ENCODE results near the gene RPL15.
"Not testable (repeated sequence)": the region's sequence is repeated elsewhere in the genome, so short reads cannot be mapped to it uniquely, and the experiment has no call there.

RPL15 gene

DNA sequence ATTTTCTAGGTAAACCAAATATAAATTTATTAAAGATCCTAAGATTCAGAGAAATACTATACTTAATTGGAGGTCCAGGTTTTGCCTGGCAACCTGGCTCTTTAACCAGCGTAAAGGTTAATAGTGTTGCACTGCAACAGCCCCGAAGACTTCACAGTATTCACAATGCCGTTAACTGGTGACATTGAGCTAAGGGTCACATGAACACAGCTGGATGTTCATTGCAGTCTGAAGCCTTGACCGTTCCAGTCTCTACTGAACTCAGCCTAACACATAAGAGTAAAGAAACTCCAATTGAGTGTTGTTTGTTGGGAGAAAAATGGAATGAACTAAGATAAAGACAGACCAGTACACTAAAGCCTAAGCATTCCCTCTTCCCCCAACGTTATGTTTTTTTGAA, 27.0 kb upstream of the RPL15 start:
- no peak for FAIRE-seq

DNA sequence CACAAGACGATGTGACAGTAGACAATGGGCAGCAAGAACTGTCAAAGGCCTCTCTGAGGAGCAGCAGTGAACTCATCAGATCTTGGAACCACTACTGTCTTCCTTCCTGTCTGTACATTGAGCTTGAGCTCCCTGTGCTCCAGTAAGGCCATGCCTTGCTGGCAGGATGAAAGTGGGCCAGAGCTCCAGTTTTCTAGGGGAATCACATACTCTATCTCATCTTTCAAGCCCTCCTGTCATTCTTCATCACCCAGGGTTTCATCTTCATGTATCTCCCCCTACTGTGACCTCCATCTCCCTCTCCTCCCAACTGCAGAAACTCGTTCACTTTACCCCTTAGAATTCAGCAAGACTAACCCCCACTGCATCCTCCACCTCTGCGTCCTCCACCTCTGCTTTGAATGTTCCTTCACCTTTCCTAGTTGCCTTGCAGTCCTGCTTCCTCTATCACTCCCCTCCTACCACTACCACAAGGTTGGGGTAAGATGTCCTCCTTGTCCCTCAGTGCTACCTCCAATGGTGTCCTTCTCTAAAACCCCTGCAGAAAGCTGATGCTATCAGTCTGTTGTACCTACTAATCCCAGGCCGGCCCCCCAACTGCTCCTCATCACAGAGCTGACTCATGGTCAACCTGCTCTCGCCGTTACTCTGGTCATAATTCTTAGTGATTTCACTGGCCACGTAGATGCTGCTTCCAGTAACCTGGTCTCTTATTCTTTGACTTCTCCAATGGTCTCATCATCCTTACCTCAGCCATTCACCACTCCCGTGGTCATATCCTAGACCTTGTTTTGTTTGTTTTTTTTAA, 22.5 kb upstream of the RPL15 start:
- no peak for FAIRE-seq

DNA sequence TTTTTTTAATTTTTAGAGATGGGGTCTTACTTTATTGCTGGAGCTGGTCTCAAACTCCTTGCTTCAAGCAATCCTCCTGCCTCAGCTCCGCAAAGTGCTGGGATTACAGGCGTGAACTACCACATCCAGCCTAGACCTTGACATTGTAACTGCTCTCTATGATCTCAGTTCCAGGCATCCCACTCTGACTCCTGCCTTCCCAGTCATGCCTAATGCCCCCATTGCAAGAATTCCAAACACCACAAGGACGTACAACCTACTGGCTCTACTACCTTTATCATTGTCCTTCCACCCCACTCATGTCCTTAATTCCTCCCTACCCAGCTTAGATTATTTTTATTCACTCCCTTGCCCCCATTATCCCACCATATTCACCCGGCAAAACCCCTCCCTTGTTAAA, 21.8 kb upstream of the RPL15 start:
- FAIRE-seq: no peak

DNA sequence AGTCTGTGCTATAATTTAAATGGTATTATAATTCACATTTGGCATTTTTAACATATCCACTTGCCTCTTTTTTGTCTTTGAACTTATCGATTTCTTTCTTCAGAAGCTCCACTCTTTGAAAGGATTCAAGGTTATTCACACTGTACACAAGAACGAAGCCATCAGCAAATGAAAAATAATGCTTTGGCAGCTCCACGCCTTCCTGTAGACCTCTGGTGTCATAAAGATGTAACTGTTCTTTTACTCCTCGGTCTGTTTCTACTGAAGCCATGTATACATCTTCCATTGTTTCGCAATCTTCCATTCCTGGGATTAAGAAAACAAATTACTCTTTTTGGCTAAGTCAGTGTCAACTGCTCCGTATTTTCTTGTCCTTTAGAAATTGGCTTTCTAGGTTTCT, 16.2 kb upstream of the RPL15 start:
- no peak for FAIRE-seq

DNA sequence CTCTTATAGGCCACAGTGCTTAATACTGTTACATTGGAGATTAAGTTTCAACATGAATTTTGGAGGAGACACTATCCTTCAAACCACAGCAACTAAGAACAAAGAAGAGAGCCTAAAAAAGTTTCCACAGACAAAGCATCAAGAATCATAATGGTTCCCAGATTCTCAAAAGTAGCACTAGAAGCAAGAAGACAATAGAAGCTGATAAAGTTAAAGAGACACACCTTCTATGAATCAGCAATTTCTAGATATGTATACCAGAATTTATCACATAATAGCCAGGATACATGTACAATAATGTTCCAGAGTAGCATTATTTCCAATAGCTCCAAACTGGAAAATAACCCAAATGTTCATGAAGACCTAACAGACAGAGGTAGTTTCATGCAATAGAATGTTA, 12.4 kb upstream of the RPL15 start:
- no peak for FAIRE-seq

DNA sequence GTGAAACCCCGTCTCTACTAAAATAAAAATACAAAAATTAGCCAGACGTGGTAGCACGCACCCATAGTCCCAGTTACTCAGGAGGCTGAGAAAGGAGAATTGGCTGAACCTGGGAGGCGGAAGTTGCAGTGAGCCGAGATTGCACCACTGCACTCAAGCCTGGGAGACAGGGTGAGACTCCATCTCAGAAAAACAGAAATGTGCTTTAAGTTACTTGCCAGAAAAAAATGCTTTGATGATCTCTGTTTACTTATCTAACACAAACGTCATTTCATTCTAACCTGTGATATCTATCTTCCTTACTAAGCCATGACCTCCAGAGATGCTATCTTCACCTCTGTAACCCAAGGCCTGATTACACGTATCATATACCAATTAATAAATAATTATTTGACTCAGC, 7.6 kb upstream of the RPL15 start:
- FAIRE-seq: no peak

DNA sequence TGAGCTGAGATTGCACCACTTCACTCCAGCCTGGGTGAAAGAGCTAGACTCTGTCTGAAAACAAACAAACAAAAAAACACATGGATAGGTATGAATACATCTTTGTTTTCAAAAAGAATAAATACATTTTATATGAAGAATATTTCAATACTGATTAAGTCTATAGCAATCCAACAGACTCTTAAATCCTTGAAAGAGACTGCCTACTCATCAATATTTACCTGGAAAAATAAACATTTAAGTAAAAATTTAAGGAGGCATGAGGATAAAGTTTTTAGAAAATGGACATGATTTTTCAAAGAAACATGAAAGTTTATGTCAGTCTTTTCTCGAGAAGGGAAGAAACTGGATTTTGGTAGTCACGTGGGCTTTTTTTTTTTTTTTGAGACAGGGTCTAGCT, 5.5 kb upstream of the RPL15 start:
- no peak for FAIRE-seq

DNA sequence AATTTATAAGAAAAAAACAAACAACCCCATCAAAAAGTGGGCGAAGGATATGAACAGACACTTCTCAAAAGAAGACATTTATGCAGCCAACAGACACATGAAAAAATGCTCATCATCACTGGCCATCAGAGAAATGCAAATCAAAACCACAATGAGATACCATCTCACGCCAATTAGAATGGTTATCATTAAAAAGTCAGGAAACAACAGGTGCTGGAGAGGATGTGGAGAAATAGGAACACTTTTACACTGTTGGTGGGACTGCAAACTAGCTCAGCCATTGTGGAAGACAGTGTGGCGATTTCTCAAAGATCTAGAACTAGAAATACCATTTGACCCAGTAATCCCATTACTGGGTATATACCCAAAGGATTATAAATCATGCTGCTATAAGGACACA, 4.6 kb upstream of the RPL15 start:
- not testable (repeated sequence) for FAIRE-seq

DNA sequence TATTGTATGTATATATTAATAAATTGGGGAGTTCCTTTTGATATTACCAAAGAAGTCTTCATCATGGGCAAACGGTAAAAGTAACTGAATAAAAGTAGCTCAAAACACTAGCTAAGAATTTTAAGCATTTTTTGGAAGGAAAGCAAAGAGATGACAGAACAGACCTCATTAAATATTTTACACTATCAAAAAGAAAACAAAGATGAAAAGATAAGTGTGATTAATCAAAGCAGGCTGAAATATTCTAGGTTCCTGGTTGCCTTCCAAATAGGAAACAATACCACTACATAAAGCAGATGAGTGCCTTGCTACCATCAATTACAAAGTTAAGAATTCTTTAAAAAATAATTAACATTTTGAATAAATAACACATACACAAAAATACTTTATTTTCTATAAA, 3.8 kb upstream of the RPL15 start:
- FAIRE-seq: no peak

DNA sequence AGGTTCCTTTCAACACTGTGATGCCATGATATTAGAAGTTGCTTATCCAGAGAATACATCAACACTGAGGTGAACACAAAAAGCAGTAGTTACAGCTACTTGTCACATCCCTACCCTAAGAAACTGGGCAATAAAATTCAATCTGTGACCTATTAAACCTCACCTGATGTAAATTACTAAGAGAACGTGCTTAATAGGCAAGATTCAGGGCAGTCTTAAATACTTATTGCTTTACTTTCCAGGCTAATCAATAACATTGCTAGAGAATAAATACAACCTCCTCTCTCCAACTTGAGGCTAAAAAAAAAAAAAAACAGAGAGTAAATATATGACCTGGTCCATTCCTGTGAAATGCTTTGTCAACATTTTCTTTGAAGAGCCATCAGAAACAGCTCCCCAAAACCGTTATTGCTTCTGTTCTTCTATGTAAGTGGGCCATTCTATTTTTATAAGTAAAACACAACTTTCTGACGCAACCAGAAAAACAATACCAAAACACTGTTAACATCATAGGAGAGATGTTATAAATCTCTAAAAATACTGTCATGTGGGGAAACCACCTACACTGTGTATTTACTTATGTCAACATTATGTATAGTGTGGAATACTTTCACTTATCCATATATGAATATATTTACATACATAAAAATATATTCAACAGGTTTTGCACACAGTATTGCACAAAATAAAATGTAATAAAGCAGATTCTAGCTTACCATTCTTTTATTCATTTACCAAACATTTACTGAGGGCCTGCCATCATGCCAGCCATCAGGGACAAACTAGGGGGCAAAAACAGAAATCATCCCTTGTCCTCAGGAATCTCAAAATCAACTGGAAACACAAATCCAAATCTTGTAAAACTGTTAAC, 2.8 kb upstream of the RPL15 start:
- FAIRE-seq: no peak

DNA sequence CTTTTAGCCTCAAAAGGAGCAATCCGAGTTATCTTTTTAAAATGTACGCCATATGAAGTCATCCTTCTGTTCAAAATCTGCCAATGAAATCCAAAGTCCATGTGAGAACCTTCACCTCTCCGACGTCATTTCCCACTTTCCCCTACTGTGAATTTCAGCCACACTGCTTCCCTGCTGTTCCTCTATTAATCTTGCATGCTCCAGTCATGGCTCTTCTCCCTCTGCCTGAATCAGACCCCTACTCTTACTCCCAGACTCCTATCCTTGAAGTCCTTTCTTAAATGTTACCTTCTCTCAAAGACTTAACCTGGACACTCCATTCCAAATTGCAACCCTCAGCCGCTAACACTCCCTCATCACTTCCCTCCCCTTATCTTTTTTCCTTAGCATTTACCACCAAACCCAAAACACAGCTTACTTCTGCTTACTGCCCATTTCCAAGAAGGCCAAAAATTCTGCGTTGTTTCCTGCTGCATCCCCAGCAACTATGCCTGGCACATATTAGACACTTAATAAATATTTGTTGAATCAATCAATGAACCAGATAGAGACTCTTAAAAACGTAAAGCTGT, 1.3 kb upstream of the RPL15 start:
- no peak for FAIRE-seq

DNA sequence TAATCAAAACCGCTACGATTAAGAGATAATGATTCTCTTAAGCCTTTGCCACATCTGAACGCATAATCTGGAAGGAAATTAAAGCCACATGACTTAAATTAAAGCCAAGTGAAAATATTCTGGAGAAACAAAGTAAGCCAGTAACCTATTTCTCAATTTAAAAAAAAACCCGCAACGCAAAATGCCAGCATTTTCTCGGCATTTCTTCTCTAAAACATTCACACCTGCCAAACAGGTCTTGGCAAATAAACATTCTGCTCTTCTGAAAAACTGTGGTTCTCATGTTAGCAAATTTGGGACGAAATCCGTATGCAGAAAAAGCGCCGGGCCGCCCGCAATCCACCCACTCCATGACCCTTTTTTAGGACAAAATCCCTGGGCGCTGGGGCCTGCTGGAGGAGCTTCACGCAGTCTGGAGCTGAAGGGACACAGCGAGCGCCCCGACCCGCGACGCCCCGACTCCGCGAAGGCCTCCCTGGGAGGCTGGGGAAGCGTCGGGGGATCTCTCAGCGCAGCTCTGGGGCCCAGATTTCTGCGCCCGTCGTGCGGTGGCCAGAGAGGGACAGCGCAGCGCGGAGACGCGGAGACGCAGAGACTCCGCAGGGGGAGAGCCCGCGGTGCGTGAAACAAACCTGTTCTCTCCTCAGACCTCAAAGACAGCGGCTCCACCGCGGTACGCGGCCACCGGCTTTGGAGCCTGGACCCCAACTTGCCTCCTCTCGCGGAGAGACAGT, 613 bp upstream of the RPL15 start:
- no peak for FAIRE-seq

DNA sequence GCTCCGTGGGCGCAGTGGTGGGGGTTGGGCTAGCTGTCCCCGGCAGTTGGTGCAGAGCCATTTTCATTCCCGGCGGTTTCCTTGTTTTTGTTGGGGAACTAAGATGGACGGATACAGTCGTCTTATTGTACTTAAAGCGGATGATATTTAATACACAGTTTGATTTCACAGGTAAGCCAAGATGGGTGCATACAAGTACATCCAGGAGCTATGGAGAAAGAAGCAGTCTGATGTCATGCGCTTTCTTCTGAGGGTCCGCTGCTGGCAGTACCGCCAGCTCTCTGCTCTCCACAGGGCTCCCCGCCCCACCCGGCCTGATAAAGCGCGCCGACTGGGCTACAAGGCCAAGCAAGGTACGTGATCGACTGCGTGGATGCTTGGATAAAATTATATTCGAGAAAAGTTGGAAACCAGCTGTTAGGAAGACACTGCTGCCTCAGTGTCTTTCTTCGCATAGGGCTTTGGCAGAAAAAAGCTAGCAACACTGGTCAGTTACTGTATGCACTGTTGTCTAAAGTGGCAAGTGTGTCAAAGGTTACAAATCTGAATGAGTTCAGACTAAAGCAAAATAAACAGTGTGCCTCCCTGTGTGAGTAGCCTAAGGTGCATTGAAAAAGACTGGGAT, 859 bp downstream of the RPL15 start:
- FAIRE-seq: not testable (repeated sequence)

DNA sequence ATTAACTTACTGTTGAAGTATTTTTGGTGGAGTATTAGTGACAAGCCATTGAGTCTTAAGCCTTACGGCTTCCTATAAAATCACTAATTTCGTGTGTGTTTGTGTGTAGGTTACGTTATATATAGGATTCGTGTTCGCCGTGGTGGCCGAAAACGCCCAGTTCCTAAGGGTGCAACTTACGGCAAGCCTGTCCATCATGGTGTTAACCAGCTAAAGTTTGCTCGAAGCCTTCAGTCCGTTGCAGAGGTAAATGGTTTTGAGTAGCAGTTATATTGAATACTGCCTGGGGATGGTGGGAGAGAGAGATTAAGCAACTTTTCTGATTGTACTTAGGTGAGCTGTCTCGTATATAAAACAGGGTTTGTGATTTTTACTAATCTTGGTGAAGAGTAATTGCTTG, 1.4 kb downstream of the RPL15 start:
- not testable (repeated sequence) for FAIRE-seq

DNA sequence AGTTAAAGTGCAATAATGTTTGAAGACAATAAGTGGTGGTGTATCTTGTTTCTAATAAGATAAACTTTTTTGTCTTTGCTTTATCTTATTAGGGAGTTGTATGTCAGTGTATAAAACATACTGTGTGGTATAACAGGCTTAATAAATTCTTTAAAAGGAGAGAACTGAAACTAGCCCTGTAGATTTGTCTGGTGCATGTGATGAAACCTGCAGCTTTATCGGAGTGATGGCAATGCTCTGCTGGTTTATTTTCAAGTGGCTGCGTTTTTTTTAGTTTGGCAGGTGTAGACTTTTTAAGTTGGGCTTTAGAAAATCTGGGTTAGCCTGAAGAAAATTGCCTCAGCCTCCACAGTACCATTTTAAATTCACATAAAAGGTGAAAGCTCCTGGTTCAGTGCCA, 2.7 kb downstream of the RPL15 start:
- no peak for FAIRE-seq

DNA sequence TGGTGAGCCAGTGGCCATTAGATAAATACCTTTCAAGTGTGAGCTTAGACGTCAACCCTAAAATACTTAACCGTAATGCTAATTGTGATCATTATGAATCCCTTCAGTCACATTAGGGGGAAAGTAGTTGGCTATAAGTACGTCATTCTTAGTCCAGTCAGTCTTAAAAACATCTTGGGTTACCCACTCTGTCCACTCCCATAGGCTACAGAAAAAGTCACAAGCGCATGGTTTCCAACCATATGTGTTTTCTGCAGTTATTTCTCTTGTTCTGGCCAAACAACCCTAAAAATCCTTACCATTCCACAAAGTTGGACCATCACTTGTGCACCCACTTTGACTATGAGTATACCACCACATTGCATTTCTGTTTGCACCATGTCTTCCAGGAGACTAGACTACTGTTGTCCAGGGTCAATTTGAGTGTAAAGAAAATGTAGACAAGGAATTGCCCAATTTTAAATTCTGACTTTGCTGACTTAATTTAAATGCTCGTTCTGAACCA, 3.3 kb downstream of the RPL15 start:
- FAIRE-seq: no peak

DNA sequence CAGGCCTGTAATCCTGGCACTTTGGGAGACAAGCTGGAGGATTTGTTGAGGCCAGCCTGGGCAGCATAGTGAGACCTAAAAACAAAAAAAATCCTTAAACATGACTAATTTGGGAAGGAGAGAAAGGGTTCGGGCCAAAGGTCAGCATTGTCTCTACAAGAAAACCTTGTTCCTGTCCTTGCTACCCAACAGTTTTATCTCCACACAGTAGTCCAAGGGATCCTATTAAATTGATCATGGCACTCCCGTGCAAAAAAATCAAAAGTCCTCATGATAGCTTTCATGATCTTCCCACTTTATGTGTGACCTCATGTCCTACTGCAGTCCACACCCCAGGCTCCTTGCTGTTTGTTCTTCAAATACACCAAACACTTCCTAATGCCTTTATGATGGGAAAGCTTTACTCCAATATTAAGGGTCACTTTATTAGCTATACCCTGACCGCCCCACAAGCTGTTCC, 4.2 kb downstream of the RPL15 start:
- no peak for FAIRE-seq

DNA sequence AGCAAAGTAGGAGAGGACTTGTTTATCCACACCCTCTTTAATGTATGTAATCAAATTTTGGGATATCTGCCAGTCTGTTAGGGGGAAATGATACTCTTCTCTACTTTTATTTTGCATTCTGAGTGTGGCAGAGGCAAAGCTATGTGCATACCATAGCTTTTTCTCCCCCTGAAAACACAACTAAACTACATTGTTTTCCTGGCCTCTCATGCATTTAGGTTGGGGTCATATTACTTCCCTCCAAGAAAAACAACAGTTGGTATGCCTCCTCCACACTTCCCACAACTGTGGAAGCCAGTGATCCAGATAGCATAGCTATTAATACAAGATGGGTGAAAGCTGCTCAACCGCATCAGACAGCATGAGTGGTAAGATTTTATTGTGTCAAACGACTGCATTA, 6.9 kb downstream of the RPL15 start:
- FAIRE-seq: no peak

DNA sequence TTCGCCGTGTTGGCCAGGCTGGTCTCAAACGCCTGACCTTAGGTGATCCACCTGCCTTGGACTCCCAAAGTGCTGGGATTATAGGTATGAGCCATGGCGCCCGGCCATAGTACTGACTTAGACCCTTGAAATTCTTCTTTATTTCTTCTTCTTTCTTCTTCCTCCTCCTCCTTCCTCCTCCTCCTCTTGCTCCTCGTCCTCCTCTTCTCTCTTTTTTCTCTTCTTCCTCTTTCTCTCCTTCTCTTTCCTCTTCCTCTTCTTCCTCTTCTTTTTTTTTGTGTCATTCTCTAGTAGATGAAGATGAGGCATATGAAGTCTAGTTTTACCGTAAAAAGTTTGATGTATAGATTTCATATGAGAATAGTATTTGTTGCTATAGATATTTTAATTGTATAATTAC, 9.3 kb downstream of the RPL15 start:
- no peak for FAIRE-seq

DNA sequence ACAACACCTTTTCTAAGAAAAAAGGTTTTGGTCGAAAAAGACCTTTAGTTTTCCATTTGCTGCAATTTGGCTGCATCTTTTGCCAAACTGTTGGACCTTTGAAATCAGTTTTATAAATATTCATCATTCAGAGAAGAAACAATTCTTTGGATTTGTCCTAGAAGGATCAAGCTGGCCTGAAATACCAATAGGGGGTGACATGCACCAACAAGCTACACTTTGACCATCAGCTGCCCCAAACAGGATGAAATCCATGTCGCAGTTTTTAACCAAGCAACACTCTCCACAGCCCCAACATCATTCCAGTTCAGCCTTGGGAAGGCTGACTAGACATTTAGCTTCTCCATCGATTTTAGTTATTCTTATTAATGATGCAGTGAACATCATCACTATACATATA, 9.8 kb downstream of the RPL15 start:
- FAIRE-seq: no peak

DNA sequence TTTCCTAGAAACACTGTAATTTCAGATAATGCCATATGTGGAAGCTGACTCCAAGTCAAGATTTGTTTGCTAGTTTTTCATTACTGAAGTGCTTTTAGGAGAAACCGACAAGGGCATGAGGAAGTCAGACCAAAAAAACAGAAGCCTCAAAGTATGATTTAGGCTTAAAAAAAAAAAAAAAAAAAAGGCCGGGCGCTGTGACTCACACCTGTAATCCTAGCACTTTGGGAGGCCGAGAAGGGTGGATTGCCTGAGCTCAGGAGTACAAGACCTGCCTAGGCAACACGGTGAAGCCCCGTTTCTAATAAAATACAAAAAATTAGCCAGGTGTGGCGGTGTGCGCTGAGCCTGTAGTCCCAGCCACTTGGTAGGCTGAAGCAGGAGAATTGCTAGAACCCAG, 11.6 kb downstream of the RPL15 start:
- no peak for FAIRE-seq

DNA sequence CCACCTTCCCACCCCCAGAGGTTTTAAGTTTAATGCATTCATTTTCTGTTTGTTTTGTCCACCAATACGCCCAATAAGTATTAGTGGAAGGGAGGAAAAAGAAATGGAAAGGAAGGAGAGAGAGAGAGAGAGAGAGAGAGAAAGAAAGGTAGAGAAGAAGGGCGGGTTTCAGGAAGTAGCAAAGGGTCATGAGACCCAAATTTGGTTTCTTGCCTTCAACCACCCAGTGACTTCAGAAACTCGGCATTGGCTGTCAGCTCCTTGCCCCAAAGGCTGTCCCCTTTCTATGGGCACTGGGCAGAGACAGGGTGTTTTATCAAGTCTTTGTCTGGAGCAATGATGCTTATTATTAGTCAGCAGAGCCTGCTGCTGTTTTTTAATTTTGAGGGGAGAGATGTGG, 14.7 kb downstream of the RPL15 start:
- no peak for FAIRE-seq

DNA sequence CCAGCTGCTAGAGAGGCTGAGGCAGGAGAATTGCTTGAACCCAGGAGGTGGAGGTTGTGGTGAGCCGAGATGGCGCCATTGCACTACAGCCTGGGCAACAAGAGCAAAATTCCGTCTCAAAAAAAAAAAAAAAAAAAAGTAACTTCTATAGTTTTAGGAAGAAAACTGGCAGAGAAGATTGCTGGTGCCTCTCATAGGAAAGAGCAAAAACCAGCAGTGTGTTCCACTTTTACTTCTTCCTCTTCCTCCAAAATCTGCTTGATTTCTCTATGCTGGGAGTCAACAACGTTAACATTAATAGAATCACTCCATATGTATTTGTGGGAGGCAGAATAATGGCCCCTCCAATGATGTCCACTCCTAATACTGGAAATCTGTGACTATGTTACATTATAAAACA, 15.6 kb downstream of the RPL15 start:
- no peak for FAIRE-seq

Data from A204.1 (cell line).